Activated naive CD8-positive, alpha-beta T cell treated with anti-CD3 and anti-CD28 coated beads, Interleukin-2, amount 10 ng/mL, durations not matched to agents 7 days and 5 days (primary cell): ENCODE results near the gene GAB4. TPM values are rescaled to one million over a fixed set of nuclear protein-coding genes. Genes with fewer than 3 reads are reported as not detected.
A peak's percentile ranks its signal among the peaks of the same experiment; 100 is the strongest.
"Not testable (repeated sequence)": the region's sequence is repeated elsewhere in the genome, so short reads cannot be mapped to it uniquely, and the experiment has no call there.

Experiments
- ATAC-seq: fragments of 150-1000 bp; cut with Tn5 transposase; one replicate; pipeline ENCODE4 v1.10.0; 2021; ENCODE audit warnings: low read depth, moderate library complexity
- POLR2A ChIA-PET: fragments of 350-600 bp; sonication (Branson Sonifier 250); formaldehyde crosslinking; loops from one replicate; lab custom pipeline; 2021; ENCODE audit warnings: antibody characterized with exemption; lab: Charles Lee
- DNase-seq: peaks from one replicate; pipeline ENCODE4 v3.0.0; 2021
- H3K27ac Mint-ChIP-seq: one replicate; pipeline ENCODE4 v1.8.0; 2022; ENCODE audit warnings: mild to moderate bottlenecking, mixed read lengths
- H3K27me3 Mint-ChIP-seq: one replicate; pipeline ENCODE4 v1.8.0; 2022; ENCODE audit warnings: mild to moderate bottlenecking, moderate library complexity, mixed read lengths
- H3K36me3 Mint-ChIP-seq: one replicate; pipeline ENCODE4 v1.8.0; 2021; ENCODE audit warnings: mild to moderate bottlenecking, mixed read lengths
- H3K4me1 Mint-ChIP-seq: one replicate; pipeline ENCODE4 v1.8.0; 2021; ENCODE audit warnings: mixed read lengths
- H3K4me3 Mint-ChIP-seq: one replicate; pipeline ENCODE4 v1.8.0; 2022; ENCODE audit warnings: mild to moderate bottlenecking, moderate library complexity, mixed read lengths
- H3K9me3 Mint-ChIP-seq: one replicate; pipeline ENCODE4 v1.8.0; 2021; ENCODE audit warnings: mixed read lengths
- total RNA-seq, 2 experiments: library from RNA; stranded (reverse); gene quantifications; one replicate each; pipeline ENCODE4 v1.2.3, GENCODE V29; 2021

GAB4 gene
- not detected for total RNA-seq

GRCh38 chr22:17007852-17008731 is at the start of gene GAB4:
TSS of gene GAB4 (minus strand) at chr22:17008222. CDS start at chr22:17008114, 108 bp downstream.
- no peak for DNase-seq
- H3K9me3 Mint-ChIP-seq, result peaks cover 11% of the 10 kb centered on the region
- H3K27ac Mint-ChIP-seq, result no peak within 1 kb of the TSS
- H3K4me1 Mint-ChIP-seq, result no peaks in the 10 kb centered on the region
- no peaks in the 10 kb centered on the region for H3K36me3 Mint-ChIP-seq
- ATAC-seq, result no peak
- peaks cover 28% of the 10 kb centered on the region for H3K27me3 Mint-ChIP-seq
- POLR2A ChIA-PET, result no interaction called here
- no peak within 1 kb of the TSS for H3K4me3 Mint-ChIP-seq

GRCh38 chr22:17056807-17057206 is 48.8 kb upstream of the GAB4 start:
- Mint-ChIP-seq H3K36me3 (no peaks in the 10 kb centered on the region), H3K4me3 (no peak overlapping the region), H3K27ac (no peak overlapping the region), H3K9me3 (no peaks in the 10 kb centered on the region), H3K27me3 (peaks cover 5% of the 10 kb centered on the region), H3K4me1 (peaks cover 3% of the 10 kb centered on the region)
- DNase-seq (no peak), ATAC-seq (no peak)
- POLR2A ChIA-PET, result no interaction called here

DNA sequence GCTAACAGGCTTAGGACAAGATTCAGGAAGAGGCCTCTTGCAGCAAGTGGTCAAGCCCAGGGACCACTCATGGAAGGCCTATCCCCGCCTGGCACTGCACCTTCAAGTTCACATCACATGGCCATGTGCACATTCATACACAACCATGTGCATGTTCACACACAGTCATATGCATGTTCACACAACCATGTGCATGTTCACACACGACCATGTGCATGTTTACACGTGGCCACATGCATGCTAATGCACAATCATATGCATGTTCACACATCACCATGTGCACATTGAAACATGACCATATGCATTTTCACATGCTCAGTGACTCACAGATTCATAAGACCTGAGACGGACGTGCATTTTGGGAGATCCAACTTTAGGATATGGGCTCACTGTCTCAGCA is 48.0 kb upstream of the GAB4 start:
- H3K36me3 Mint-ChIP-seq, result no peaks in the 10 kb centered on the region
- no peak overlapping the region for H3K4me3 Mint-ChIP-seq
- no peak for DNase-seq
- peaks cover 3% of the 10 kb centered on the region for H3K4me1 Mint-ChIP-seq
- no peaks in the 10 kb centered on the region for H3K9me3 Mint-ChIP-seq
- H3K27me3 Mint-ChIP-seq, result peaks cover 5% of the 10 kb centered on the region
- POLR2A ChIA-PET, result no interaction called here
- ATAC-seq, result no peak
- H3K27ac Mint-ChIP-seq, result no peak overlapping the region

DNA sequence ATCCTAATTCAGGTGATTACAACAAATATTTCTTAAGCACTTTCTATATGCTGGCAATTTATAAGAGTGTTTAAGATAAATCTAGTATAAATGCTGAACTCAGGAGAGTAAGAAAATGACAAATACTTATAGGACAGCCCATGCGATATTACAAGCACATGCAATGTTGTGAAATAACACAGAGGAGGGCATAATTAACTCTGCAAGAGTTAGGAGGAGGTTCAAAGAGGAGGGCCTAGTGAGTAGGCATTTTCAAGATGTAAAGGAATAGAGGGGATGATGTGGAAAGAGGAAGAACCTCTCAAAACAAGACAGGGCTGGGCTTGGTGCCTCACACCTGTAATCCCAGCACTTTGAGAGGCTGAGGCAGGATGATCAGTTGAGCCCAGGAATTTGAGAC is 39.6 kb upstream of the GAB4 start:
- Mint-ChIP-seq H3K4me3 (no peak overlapping the region), H3K27me3 (no peaks in the 10 kb centered on the region), H3K4me1 (no peaks in the 10 kb centered on the region), H3K9me3 (no peaks in the 10 kb centered on the region), H3K27ac (no peak overlapping the region), H3K36me3 (no peaks in the 10 kb centered on the region)
- POLR2A ChIA-PET, result no interaction called here
- ATAC-seq, result no peak
- no peak for DNase-seq

DNA sequence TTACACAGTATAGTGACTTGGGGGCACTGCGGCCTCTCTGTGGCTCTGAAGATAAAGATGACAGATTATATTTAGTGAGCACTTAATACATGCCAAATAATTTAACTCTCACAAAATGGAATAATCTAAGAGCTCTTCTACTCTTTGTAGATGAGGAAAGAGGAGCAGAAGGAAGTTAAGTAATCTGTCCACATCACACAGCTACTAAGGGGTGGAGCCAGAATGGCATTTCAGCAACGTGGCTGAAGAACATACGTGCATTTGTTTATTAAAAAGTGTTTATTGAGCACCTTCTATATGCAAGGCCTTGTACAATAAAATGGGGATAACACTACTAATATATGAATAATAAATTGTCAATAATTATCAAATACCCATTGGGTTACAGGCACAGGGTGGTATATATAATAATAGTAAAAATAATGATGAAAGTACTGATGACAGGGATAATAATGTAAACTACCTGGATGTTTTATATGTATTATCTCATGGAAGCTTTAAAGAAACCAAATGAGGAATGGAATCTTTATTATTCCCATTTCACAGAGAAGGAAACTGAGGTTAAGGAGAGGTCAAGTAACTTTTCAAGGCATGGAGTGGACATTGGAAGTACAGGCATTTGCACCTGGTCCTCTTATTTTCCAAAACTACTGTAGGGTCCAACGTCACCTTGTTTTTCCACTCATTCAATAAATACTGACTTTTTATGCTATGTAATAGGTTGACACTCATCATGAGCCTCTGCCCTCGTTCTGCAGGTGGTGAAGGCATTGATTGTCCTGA is 38.7 kb upstream of the GAB4 start:
- DNase-seq (no peak), ATAC-seq (no peak)
- no peaks in the 10 kb centered on the region for H3K4me1 Mint-ChIP-seq
- no peak overlapping the region for H3K4me3 Mint-ChIP-seq
- H3K27me3 Mint-ChIP-seq, result no peaks in the 10 kb centered on the region
- no peaks in the 10 kb centered on the region for H3K9me3 Mint-ChIP-seq
- no peaks in the 10 kb centered on the region for H3K36me3 Mint-ChIP-seq
- no peak overlapping the region for H3K27ac Mint-ChIP-seq
- POLR2A ChIA-PET, result no interaction called here

DNA sequence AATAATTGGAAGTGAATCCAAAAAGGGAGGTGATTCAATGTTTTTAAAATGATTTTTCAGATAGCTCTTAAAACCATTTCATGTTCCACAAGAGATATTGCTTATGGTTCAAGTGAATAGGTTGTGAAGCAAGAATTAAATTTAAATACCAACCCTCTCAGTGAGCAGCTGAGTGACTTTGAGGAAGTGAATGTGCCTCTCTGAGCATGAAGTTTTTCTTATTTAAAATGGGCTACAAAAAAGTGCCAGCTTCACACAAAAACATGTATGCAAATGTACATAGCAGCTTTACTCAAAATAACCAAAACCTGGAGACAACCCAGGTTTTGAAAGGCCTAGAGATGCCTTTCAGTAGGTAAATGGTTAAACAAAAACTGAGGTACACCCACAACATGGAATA is 35.5 kb upstream of the GAB4 start:
- POLR2A ChIA-PET, result no interaction called here
- ATAC-seq (no peak), DNase-seq (no peak)
- Mint-ChIP-seq H3K27ac (no peak overlapping the region), H3K4me1 (no peaks in the 10 kb centered on the region), H3K36me3 (no peaks in the 10 kb centered on the region), H3K27me3 (no peaks in the 10 kb centered on the region), H3K9me3 (no peaks in the 10 kb centered on the region), H3K4me3 (no peak overlapping the region)

GRCh38 chr22:17036842-17037711 is 29.1 kb upstream of the GAB4 start:
- H3K36me3 Mint-ChIP-seq, H3K27ac Mint-ChIP-seq, POLR2A ChIA-PET, H3K4me1 Mint-ChIP-seq, H3K9me3 Mint-ChIP-seq: not testable (repeated sequence)
- Mint-ChIP-seq H3K27me3 (peaks cover 16% of the 10 kb centered on the region), H3K4me3 (peak overlapping the region; percentile 64)
- DNase-seq (peak; percentile 36), ATAC-seq (peak; percentile 81)

DNA sequence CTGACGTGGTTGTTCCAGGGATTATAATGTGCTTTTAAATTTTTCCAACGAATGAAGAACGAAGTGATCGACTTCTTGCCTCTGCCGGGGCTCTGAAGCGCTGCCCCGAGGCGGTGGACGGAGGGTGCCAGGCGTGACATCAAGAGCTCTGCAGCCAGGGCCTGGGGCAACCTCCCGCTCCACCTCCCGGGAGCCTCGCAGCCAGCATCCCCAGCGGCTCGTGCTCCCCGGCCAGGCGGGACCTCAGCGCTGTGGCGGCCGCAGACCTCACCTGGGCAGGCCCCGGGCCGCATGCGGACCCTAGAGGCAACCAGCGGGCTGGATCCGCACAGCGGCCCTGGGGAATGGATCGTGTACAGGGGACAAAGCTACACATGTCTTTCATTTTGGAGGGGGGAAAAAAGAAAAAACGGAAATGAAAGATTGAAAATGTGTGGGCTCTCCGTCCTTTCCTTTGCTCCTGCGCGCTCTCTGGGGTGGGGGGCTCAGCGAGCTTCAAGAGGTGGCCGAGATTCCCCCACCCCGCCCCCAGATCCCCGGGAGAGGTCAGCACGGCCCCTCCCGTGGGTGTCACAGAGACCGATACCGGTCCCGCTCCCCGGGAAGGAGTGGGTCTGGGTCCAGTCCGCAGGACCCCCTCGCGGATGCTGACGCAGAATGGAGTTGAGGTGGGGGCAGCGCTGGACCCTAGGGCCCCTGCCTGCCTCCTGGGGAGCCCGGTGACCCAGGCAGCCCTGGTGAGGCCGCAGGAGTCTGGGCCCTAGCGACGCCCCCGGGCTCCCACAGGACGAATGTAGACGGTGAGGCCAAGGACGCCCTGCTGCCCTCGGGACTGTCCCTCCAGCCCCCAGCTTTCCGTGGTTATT is 28.2 kb upstream of the GAB4 start:
- ATAC-seq (peak; percentile 24), DNase-seq (peak; percentile 37)
- Mint-ChIP-seq H3K27me3 (peaks cover 16% of the 10 kb centered on the region), H3K4me3 (peak overlapping the region; percentile 58), H3K27ac (peak overlapping the region; percentile 52)
- POLR2A ChIA-PET, H3K4me1 Mint-ChIP-seq, H3K36me3 Mint-ChIP-seq, H3K9me3 Mint-ChIP-seq: not testable (repeated sequence)

GRCh38 chr22:17035246-17035645 is 27.2 kb upstream of the GAB4 start:
- H3K4me1 Mint-ChIP-seq, result peaks cover 5% of the 10 kb centered on the region
- H3K27ac Mint-ChIP-seq, result no peak overlapping the region

GRCh38 chr22:17034532-17034931 is 26.5 kb upstream of the GAB4 start:
- POLR2A ChIA-PET, ATAC-seq, H3K27ac Mint-ChIP-seq, H3K4me3 Mint-ChIP-seq, H3K4me1 Mint-ChIP-seq, DNase-seq, H3K9me3 Mint-ChIP-seq, H3K36me3 Mint-ChIP-seq: not testable (repeated sequence)
- peaks cover 16% of the 10 kb centered on the region for H3K27me3 Mint-ChIP-seq

More at GRCh38 chr22:17035246-17035645, 27.2 kb upstream of the GAB4 start:
- H3K9me3 Mint-ChIP-seq, result no peaks in the 10 kb centered on the region
- ATAC-seq (no peak), DNase-seq (no peak)
- POLR2A ChIA-PET, result no interaction called here
- no peaks in the 10 kb centered on the region for H3K36me3 Mint-ChIP-seq
- no peak overlapping the region for H3K4me3 Mint-ChIP-seq
- H3K27me3 Mint-ChIP-seq, result peaks cover 16% of the 10 kb centered on the region

GRCh38 chr22:17032277-17032676 is 24.3 kb upstream of the GAB4 start:
- H3K4me3 Mint-ChIP-seq, DNase-seq, POLR2A ChIA-PET, H3K36me3 Mint-ChIP-seq, H3K9me3 Mint-ChIP-seq, H3K4me1 Mint-ChIP-seq, H3K27ac Mint-ChIP-seq, ATAC-seq: not testable (repeated sequence)
- peaks cover 15% of the 10 kb centered on the region for H3K27me3 Mint-ChIP-seq

- H3K4me3 Mint-ChIP-seq, H3K27ac Mint-ChIP-seq, H3K9me3 Mint-ChIP-seq, DNase-seq, H3K36me3 Mint-ChIP-seq, ATAC-seq, POLR2A ChIA-PET, H3K4me1 Mint-ChIP-seq: not testable (repeated sequence)
- peaks cover 29% of the 10 kb centered on the region for H3K27me3 Mint-ChIP-seq
Measured at GRCh38 chr22:17024380-17024779, 16.4 kb upstream of the GAB4 start.
